ENCODE results near the gene UBE3C.

Gene UBE3C

DNA sequence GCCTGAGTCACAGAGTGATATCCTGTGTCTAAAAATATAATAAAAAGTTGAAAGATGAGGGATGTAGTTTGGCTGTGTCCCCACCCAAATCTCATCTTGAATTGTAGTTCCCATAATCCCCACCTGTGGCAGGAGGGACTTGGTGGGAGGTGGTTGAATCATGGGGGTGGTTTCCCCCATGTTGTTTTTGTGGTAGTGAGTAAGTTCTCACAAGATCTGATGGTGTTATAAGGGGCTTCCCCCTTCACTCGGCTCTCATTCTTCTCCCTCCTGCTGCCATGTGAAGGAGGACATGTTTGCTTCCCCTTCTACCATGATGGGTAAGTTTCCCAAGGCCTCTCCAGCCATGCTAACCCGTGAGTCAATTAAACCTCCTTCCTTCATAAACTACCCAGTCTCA is 25.1 kb upstream of the UBE3C start:
- Histone ChIP-seq H2AFZ (ENCODE audit: low read depth) (no peak overlapping the region), H3K27me3 (ENCODE audit: insufficient read depth, low read depth) (no peaks in the 10 kb centered on the region), H3K4me3 (IDR thresholded peaks at IDR 0.05; ENCODE audit: insufficient read depth, low read depth, low read length) (no peak overlapping the region), H3K27ac (no peak overlapping the region), H3K9ac (no peak overlapping the region), H3K4me1 (ENCODE audit: low read depth, poor library complexity, severe bottlenecking) (no peaks in the 10 kb centered on the region), H3K79me2 (ENCODE audit: insufficient read depth, low read depth) (no peaks in the 10 kb centered on the region), H3K36me3 (ENCODE audit: insufficient read depth) (no peaks in the 10 kb centered on the region), H3K4me2 (no peak overlapping the region), H4K20me1 (ENCODE audit: insufficient read depth) (no peaks in the 10 kb centered on the region)
- TF ChIP-seq, protein P1, sequence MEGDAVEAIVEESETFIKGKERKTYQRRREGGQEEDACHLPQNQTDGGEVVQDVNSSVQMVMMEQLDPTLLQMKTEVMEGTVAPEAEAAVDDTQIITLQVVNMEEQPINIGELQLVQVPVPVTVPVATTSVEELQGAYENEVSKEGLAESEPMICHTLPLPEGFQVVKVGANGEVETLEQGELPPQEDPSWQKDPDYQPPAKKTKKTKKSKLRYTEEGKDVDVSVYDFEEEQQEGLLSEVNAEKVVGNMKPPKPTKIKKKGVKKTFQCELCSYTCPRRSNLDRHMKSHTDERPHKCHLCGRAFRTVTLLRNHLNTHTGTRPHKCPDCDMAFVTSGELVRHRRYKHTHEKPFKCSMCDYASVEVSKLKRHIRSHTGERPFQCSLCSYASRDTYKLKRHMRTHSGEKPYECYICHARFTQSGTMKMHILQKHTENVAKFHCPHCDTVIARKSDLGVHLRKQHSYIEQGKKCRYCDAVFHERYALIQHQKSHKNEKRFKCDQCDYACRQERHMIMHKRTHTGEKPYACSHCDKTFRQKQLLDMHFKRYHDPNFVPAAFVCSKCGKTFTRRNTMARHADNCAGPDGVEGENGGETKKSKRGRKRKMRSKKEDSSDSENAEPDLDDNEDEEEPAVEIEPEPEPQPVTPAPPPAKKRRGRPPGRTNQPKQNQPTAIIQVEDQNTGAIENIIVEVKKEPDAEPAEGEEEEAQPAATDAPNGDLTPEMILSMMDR (conservative IDR thresholded peaks at IDR 0.05; ENCODE audit: low read depth, low read length), result no peak

DNA sequence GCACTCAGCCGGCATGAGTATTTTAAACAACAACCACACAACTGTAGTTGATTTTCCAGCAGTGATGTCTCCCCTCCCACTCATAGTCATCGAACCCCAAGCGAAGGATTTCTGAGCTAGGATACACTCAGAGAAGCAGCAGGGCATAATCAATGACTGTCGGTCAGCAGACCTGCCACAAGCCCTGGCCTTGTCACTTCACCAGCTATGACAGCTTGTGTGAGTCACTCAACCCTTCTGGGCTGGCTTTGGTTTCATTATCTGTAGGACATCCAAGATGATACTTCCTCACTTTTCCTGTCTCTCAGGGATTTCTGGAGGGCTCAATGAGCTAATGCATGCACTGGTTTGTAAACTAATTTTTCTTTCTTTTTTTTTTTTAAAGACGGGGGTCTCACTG is 22.0 kb upstream of the UBE3C start:
- TF ChIP-seq, protein P1 (conservative IDR thresholded peaks at IDR 0.05; ENCODE audit: low read depth, low read length), result no peak
- no peak overlapping the region for H3K4me2 ChIP-seq
- no peak overlapping the region for H3K4me3 ChIP-seq (IDR thresholded peaks at IDR 0.05; ENCODE audit: insufficient read depth, low read depth, low read length)
- no peak overlapping the region for H3K9ac ChIP-seq
- H3K27me3 ChIP-seq (ENCODE audit: insufficient read depth, low read depth), result no peaks in the 10 kb centered on the region
- H3K36me3 ChIP-seq (ENCODE audit: insufficient read depth), result no peaks in the 10 kb centered on the region
- H2AFZ ChIP-seq (ENCODE audit: low read depth), result no peak overlapping the region
- no peaks in the 10 kb centered on the region for H3K79me2 ChIP-seq (ENCODE audit: insufficient read depth, low read depth)
- H3K4me1 ChIP-seq (ENCODE audit: low read depth, poor library complexity, severe bottlenecking), result no peaks in the 10 kb centered on the region
- H3K27ac ChIP-seq, result no peak overlapping the region
- no peaks in the 10 kb centered on the region for H4K20me1 ChIP-seq (ENCODE audit: insufficient read depth)

- Histone ChIP-seq H4K20me1 (ENCODE audit: insufficient read depth) (no peaks in the 10 kb centered on the region), H3K4me3 (IDR thresholded peaks at IDR 0.05; ENCODE audit: insufficient read depth, low read depth, low read length) (no peak overlapping the region), H3K9ac (no peak overlapping the region), H2AFZ (ENCODE audit: low read depth) (no peak overlapping the region), H3K79me2 (ENCODE audit: insufficient read depth, low read depth) (no peaks in the 10 kb centered on the region), H3K36me3 (ENCODE audit: insufficient read depth) (no peaks in the 10 kb centered on the region), H3K4me1 (ENCODE audit: low read depth, poor library complexity, severe bottlenecking) (no peaks in the 10 kb centered on the region), H3K27me3 (ENCODE audit: insufficient read depth, low read depth) (no peaks in the 10 kb centered on the region), H3K27ac (no peak overlapping the region), H3K4me2 (no peak overlapping the region)
- TF ChIP-seq, protein P1 (conservative IDR thresholded peaks at IDR 0.05; ENCODE audit: low read depth, low read length), result no peak
Measured at GRCh38 chr7:157117796-157118195, 20.9 kb upstream of the UBE3C start.

DNA sequence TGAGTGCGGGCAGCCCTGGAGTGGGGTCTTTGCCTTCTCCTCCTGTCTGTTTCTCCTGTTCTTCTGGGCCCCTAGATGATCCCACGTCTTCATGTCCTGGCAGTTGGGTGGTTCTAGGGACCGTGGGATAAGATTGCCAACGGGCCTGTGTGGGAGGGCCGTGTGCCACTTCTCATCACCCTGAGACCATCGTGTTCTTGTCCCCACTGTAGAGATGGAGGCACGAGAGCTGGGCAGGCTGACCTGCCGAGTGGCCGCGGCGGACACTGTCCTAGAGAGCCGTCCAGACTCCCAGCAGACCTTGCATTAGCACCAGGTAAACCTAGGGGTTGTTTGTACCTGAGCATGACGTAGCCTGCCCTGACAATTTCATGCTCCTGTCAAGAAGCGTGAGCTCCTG is 18.5 kb upstream of the UBE3C start:
- Histone ChIP-seq H3K36me3 (ENCODE audit: insufficient read depth) (no peaks in the 10 kb centered on the region), H4K20me1 (ENCODE audit: insufficient read depth) (no peaks in the 10 kb centered on the region), H3K4me3 (IDR thresholded peaks at IDR 0.05; ENCODE audit: insufficient read depth, low read depth, low read length) (no peak overlapping the region), H3K4me2 (no peak overlapping the region), H3K4me1 (ENCODE audit: low read depth, poor library complexity, severe bottlenecking) (no peaks in the 10 kb centered on the region), H3K27me3 (ENCODE audit: insufficient read depth, low read depth) (no peaks in the 10 kb centered on the region), H3K79me2 (ENCODE audit: insufficient read depth, low read depth) (no peaks in the 10 kb centered on the region), H3K27ac (no peak overlapping the region), H3K9ac (no peak overlapping the region), H2AFZ (ENCODE audit: low read depth) (no peak overlapping the region)
- TF ChIP-seq, protein P1 (conservative IDR thresholded peaks at IDR 0.05; ENCODE audit: low read depth, low read length), result no peak
